ENCODE data around the gene ANO6.
"Not testable (repeated sequence)": the region's sequence is repeated elsewhere in the genome, so short reads cannot be mapped to it uniquely, and the experiment has no call there.

Gene ANO6

DNA sequence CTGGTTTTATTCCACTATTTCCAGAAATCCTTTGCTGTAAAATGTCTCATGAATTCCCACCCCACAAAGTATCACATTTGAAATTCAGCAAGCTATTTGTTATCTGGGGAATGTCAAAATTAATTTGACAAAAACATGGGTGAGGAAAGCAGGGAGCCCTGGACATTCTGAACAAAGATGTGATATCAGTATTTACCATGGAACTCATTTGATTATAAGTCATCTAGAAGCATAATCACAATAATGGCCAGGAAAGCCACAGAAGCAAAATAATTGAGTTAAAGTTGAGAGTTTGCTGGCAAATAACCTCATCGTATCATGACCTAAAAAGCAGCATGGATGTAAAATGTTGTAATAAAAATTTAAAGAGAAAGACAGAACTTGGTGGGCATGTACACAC lies 96.1 kb downstream of the ANO6 start:
- no peak for DNase-seq (ENCODE audit: low spot score)

DNA sequence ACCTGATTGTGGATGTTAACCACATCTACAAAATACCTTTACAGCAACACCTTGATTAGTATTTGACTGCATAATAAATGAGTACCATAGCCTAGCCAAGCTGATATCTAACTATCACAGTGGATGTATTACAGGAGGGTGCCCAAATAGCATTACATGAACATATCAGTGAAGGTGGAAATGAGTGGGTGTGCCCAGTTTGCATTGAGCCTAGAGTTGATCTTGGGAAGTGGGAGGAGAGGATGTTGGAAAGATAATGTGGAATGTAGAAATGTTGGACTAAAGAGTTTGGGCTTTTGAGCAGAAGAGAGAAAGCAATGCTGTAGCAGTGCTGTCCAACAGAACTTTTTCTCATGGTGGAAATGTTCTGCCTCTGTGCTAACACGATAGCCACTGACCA lies 98.9 kb downstream of the ANO6 start:
- DNase-seq (ENCODE audit: low spot score), result no peak

DNA sequence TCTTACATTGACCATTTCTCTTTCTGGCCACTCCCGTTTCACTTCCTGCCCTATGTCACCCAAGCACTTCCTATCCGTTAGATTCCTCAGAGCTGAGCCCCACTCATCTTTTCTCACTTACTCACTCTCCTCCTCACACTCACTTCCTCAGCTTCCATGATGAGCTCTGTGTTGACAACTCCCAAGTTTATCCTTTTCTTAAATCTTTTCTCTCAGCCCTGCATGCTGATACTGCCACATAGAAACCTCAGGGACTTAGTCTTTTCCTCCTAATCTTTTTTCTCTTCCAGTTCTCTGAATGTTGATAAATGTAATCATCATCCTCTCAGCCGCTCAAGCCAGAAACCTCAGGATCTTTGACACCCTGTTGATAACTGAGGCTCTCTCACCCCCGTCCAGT lies 99.6 kb downstream of the ANO6 start:
- DNase-seq (ENCODE audit: low spot score), result no peak

DNA sequence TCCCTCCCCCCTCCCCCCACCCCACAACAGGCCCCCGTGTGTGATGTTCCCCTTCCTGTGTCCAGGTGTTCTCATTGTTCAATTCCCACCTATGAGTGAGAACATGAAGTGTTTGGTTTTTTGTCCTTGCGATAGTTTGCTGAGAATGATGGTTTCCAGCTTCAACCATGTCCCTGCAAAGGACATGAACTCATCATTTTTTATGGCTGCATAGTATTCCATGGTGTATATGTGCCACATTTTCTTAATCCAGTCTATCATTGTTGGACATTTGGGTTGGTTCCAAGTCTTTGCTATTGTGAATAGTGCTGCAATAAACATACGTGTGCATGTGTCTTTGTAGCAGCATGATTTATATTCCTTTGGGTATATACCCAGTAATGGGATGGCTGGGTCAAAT lies 101.4 kb downstream of the ANO6 start:
- not testable (repeated sequence) for DNase-seq (ENCODE audit: low spot score)

DNA sequence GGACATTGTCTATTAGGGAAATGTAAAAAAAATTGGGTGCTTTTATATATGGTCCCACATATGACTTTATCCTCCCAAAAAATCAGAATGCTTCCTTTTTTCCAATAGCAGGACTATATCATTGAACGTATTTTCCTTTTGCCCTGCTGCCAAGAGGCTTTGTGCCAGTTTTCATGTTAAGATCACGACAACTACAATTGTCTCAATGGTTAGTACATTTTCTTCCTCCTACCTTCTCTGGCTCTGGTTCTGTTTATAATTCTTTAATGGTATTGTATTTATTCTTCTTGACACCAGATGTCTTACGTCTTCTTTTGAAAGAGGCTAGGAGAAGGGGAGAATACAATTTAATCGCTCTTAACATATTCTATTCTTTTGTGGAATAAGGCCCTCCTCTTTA lies 106.9 kb downstream of the ANO6 start:
- no peak for DNase-seq (ENCODE audit: low spot score)

DNA sequence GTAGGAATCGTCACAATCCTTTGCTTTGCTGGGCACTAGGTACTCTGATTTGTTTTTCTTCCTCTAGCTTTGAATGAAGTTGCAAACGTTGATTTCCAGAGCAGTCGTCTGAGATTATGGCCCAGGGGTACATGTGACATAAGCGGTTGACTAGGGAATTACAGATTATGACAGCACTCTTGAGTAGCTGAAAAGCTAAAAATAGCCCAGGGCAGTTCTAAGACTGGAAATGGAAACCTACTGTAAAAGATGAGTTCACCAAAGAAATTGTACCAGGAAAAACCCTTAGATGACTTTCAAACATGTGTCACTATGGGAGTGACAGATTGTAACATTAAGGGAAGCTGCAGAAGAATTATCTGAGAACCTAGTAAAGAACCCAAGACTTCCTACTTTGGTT lies 108.5 kb downstream of the ANO6 start:
- no peak for DNase-seq (ENCODE audit: low spot score)

DNA sequence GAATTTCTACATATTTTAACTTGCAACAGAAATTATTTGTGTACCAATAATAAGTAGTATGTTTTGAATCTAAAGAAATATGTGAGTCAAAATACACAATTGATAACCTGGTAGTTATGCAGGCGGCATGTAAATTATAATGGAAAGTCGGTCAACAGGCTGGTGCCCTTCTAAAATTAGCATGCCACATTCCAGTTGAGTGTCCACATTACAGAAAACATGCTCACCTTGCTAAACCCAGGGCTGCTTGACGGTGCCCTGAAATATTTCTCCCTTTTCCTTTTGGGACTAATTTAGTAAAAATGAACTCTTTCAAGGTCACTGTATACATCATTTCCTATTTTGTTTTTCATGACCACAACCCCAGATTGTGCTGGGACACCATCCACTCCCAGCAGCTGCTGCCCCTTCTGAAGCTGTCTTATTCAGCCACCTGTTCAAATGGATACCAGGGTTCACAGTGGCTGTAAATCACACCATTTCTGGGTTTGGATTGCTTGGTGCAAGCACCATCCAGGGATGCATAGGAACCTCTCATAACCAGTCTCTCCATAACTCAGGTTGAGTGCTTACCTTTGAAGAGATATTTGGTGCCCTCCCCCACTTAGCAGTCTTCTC lies 110.6 kb downstream of the ANO6 start:
- no peak for DNase-seq (ENCODE audit: low spot score)

DNA sequence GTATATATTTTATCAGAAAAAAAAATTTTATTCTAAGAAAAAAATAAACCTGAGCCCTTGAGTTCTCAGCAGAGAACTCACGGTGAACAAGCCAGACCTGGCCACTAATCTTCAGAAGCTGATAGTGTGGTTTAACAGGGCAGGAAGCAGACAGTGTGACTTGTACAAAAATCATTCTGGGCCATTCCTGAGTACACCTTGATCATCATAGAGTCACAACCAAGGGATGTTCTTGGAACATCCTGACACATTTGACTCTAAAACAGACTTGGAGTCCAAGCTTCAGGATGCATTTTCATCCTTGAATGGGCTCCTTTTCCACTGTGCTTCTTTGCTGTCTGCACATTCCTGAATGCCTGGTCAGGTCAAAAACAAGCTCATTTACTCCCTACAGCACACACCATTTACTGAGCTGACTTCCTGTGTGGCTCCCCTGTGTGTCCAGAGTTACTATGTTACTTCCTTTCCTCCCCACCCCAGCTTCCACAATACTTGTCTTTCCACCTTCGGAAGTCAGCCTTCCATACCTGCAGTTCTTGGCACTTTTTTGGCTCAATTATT lies 112.0 kb downstream of the ANO6 start:
- DNase-seq (ENCODE audit: low spot score), result no peak

DNA sequence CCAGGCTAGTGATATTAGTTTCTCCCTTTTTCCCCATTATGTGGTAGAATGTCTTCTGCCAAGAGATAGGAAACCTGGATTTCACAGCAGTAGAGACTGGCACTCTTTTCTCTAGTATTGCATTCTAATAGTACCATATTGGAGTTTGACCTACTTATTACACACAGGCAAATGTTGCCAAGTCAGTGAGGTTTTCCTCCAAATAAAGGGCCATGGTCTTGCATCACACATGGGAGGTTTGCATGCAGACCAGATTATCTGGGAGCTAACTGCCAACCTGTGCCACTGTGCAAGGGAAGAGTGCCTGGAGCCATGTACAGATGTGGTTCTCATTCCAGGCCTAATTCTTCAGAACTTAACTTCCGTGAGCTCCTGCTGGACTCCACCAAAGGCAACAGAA lies 113.3 kb downstream of the ANO6 start:
- DNase-seq (ENCODE audit: low spot score), result no peak

DNA sequence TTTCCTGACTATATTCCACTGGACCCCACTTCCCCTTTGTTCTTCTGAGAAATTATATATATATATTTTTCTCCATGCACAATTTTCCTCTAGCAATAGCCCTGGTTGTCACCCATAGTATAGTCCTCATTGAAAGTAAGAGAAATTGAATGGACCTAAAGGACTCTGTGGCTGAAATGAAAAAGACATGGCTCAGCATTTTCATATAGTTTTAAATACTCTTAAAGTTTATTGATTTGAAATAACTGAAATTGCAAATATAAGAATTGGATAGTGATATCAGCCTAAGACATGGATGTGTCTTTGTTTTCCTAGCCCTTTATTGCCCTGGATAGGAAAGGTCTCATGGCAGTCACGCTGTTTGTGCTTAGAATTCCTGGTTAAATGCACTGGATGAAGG lies 113.8 kb downstream of the ANO6 start:
- DNase-seq (ENCODE audit: low spot score), result no peak

DNA sequence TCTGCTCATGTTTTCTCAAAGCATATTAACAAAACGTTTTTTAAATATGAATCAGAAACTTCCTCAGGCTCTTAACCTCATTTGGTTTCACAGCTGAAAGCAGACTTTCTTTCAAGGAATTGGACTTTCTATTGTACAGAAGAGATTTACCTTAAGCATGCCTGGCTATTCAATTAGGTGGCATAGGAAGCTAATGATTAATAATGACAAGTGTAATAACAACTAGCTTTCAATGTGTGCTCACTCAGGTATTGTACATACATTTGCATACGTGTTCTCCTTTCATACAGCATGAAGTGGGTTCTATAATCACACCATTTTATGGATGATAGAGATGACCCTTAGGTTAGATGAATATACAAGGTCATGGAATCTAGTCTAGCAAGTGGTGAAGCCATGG lies 115.7 kb downstream of the ANO6 start:
- DNase-seq (ENCODE audit: low spot score), result no peak

DNA sequence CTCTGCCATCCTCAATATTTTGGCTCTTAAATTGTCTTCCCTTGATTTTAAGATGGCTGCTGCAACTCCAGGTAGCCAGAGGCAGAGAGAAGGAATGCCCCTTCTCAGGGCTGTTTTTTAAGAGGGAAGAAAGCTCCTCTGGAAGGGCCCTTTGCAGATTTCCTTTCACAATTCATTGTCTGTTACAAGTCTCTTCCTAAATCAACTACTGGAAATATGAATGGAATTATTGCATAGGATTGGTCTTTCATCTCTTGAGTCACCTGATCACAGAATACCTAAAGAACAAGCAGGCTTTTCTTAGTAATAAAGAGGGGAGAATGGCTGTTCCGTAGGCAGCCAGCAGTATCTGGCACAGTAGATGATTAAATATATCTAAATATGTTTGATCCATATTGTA lies 118.5 kb downstream of the ANO6 start:
- no peak for DNase-seq (ENCODE audit: low spot score)

DNA sequence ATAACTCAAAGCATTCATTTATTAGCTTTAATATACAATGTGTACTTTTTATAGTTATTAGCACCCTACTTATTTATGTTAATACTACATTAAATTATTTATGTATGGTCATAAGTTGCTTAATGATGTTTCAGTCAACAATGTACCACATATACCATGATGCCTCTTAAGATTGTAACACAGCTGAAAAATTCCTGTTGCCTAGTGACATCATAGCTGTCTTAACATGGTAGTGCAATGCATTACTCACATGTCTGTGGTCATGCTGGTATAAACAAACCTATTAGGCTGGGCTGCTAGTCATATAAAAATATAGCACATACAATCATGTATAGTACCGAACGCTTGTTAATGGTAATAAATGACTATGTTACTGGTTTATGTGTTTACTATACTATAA lies 120.4 kb downstream of the ANO6 start:
- DNase-seq (ENCODE audit: low spot score), result no peak

DNA sequence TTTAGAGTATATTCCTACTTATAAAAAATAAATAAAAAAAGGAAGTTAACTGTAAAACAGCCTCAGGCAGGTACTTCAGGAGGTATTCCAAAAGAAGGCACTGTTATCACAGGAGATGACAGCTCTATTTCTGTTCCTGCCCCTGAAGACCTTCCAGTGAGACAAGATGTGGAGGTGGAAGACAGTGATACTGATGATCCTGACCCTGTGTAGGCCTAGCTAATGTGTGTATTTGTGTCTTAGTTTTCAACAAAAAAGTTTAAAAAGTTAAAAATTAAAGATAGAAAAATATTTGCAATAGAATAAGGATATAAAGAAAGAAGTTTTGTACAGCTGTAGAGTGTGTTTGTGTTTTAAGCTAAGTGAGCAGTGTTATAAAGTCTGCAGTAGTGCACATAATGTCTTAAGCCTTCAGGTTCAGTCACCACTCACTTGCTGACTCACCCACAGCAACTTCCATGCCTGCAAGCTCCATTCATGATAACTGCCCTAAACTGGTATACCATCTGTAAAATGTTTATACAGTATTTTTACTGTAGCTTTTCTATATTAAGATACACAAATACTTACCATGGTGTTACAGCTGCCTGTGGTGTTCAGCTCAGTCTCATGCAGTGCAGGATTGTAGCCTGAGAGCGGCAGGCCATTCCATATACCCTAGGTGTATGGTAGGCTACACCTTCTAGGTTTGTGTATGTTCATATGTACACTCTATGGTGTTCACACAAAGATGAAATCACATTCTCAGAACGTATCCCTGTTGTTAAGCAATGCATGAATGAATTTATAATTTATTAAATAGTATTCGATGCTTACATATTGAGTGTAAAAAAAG lies 121.1 kb downstream of the ANO6 start:
- no peak for DNase-seq (ENCODE audit: low spot score)

DNA sequence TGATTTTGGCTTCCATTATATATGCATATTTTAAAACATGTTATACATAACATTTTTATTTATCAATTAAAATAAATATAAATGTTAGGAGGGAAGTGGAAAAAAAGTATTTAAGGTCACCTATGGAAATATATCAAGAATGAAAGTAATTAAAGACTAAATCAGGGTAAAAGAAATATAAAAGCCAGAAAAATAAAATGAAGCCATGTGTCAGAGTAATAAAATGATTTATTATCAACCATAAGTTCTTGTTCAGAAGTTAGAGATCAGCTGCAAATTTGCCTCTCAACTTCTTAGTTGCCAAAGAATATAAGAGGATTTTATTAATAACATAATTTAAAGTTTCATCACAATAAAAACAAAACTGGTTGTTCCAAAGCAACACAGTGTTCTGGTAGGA lies 121.9 kb downstream of the ANO6 start:
- DNase-seq (ENCODE audit: low spot score), result no peak

DNA sequence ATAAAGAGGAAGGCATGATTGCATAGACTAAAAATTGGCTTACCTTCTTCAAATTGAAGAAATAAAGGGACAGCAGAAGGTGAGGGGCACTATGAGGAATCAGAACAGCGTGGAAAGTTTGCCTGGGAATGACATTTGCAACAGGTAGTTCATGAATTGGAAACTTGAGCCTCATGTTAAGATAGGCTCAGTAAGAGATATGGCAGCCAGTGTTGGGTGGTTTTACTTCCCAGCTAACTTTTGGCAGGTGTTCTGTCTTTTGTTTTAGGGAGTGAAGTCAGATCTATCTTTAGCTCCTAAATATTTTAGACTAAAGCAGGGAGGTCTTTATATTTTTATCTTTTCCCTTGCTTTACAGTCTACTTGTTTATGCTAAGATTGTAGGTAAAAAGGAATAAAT lies 122.4 kb downstream of the ANO6 start:
- DNase-seq (ENCODE audit: low spot score), result no peak

DNA sequence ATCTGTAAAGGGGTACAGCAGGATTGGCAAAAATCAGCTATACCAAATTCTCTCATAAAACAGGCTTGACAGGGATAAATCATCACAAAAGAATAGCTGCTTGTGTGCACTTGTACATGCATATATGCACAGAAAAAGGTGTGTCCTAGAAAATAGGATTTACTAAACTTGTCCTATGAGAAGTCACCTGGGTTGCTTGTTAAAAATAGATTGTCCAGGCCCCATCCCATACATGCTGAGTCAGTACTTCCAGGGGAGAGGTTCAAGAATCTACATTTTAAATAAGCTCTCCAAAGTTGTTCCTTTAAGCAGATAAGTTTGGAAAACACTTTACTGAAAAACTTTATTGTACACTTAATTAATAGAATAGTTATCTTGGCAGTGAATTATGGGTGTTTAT lies 123.1 kb downstream of the ANO6 start:
- no peak for DNase-seq (ENCODE audit: low spot score)

DNA sequence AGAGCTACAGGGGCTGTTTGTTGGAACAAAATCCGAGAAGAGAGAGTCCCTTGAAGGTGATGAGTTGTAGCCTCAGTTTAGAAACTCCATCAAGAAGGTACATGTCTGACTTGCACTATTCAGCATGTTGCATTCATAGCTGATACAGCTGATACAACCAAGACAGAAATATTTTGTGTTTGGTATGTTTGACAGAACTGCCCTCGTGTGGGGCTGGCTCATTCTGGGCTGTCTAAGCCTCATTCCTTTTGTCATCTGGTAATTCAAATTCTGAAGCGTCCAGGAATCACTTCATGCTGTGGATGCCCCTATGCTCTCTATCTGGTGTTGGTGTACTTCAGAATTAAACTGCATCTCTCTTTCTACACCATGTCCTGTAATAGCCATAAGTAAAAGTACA lies 126.3 kb downstream of the ANO6 start:
- no peak for DNase-seq (ENCODE audit: low spot score)

DNA sequence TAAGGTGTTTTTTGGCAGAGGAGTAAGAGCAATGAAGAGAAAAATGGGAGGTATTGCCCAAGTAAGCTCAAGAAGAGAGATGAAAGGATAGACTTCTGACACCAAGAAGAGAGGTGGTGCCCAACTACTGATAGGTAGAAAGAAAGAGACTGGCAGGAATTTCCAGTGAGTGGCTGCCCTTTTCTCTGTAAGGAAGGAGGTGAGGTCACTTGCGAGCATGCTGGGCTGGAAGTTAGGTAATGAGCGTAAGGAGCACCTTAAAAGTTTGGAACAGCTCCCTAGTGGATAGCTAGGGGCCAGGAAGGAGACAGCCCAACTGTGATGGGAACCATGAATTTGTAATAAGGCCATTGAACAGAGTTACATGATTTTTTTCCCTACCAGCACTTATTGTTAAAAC lies 127.0 kb downstream of the ANO6 start:
- no peak for DNase-seq (ENCODE audit: low spot score)

DNA sequence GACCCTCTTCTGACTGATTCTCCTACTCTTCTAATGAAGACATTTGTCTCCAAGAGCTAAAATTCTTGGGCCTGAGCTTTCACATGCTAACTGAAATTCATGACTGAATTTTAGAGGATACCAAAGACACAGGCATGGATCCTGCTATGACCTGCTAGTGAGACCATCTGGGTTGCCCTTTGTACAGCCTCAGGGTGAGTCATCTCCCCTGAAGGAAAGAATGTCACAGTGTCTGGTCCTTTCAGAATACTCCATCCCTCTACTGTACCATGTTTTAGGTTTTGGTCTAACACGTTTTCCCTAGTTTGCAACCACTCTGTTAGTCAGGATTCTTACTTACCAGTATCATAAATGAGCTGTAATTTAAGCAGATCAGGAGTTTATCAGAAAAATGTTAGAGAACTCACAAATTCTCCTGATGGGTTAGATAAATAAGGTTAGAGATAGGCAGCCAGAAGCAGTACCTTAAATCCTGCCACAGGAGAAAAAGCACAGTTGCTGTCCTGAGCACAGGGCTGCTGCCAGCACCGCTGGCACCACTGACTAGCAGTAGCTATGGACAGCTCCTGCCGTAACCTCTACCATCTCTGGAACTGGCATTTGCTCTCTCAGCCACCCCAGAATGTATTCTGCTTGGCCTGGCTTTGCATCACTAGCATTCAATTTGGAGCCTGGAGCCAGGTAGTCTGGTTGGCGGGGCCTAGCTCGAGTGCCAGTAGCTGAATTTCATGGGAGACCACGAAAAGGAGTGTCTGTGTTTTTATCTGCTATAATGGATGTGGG lies 127.6 kb downstream of the ANO6 start:
- DNase-seq (ENCODE audit: low spot score), result no peak

DNA sequence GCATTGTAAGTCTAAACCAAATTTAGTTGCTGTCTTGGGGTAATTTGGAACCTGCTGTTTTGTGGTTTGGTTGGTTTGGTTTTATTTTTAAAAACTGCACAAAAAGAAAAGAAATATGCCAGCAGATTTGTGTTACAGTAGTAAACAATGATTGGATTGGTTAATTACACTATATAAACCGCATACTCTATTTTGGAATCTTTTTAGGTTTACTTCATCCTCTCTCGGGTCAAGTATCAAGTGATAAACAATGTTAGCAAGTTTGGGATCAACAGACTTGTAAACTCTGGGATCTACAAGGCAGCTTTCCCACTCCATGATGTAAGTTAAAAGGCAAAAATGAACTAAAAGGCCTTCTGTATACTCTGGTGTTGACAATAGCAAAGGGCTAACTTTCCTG lies 132.4 kb downstream of the ANO6 start:
- no peak for DNase-seq (ENCODE audit: low spot score)

DNA sequence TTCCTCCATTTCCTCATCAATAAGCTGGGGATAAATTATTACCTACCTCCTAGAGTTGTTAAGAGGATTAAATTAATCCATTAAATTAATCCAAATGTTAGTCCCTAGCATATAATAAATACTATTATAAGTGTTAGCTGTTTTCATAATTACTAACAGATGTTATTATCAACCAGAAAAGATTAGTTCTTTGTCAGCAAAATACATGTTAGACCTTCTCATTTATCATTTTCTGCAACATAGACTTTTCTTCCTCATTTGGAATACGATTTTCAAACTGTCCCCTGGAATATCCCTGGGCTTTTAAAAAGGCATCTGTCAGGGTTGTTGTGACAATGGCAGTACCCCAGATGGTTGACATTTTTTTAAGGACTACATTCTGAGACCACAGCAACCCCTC lies 133.1 kb downstream of the ANO6 start:
- DNase-seq (ENCODE audit: low spot score), result no peak

DNA sequence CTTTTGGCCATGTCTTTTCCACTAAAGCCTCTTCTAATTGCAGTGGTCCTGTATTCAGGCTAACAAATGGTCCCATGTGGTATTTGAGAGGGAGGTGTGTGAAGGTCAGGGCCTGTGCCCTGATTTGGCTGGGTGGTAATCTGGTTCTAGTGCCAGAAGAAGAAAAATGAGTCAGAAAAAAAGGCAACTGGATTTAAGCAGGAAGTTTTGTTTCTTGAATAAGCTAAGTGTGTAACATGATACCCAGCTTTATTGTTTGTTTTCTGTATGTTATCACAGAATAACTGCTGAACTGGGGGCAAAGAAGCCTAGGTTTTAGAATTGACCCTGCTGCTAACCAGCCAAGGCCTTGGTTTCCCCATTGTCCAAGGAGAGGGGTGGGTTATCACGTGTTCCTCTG lies 134.0 kb downstream of the ANO6 start:
- DNase-seq (ENCODE audit: low spot score), result no peak
